Uterus (tissue), 4 donors: ENCODE measurements around the gene MUC22. TPM values are rescaled to one million over a fixed set of nuclear protein-coding genes. Genes with fewer than 3 reads are reported as not detected.
"Not testable (repeated sequence)": the region's sequence is repeated elsewhere in the genome, so short reads cannot be mapped to it uniquely, and the experiment has no call there.

Experiments used
- DNase-seq, 2 donors: peaks; one replicate each; pipeline ENCODE4 v3.0.0-alpha.2; 2019 to 2020
- H3K27ac ChIP-seq, 2 donors: fragments of 200-600 bp; sonication (generic); 1 replicate in 1 of 2; 2 replicates in 1 of 2; pipeline ENCODE4 v1.5.1; 2016 to 2018
- H3K27me3 ChIP-seq, 2 donors: fragments of 200-600 bp; sonication (generic); one replicate each; pipeline ENCODE4 v1.5.1; 2018 to 2019; ENCODE audit warnings: control low read depth in 1 of 2
- H3K36me3 ChIP-seq, 2 donors: fragments of 200-600 bp; sonication (generic); one replicate each; pipeline ENCODE4 v1.5.1; 2019; ENCODE audit warnings: control low read depth in 1 of 2
- H3K4me1 ChIP-seq, 2 donors: fragments of 200-600 bp; sonication (generic); one replicate each; pipeline ENCODE4 v1.5.1; 2018 to 2019; ENCODE audit warnings: control low read depth in 1 of 2
- H3K4me3 ChIP-seq, 2 donors: fragments of 200-600 bp; sonication (generic); 1 replicate in 1 of 2; 2 replicates in 1 of 2; pipeline ENCODE4 v1.5.1; 2018 to 2019; ENCODE audit warnings: mild to moderate bottlenecking in 1 of 2
- H3K9me3 ChIP-seq, 2 donors: fragments of 200-600 bp; sonication (generic); one replicate each; pipeline ENCODE4 v1.5.1; 2019; ENCODE audit warnings: control low read depth in 1 of 2
- POLR2A ChIP-seq, 2 donors: fragments of 450-650 bp; IDR thresholded peaks; one replicate each; pipeline ENCODE4 v1.6.1; 2016; ENCODE audit warnings: antibody characterized with exemption in 2 of 2, mild to moderate bottlenecking in 1 of 2, moderate library complexity in 1 of 2
- intact Hi-C: fragments of 100-400 bp; cut with DNase I; formaldehyde crosslinking; loops from one replicate; pipeline ENCODE4 v1.15.1; 2023; ENCODE audit warnings: low total_unique reads
- total RNA-seq, 4 donors: library from RNA; depleted of rRNA in 3 of 4; stranded (reverse); fragments of >200 nt in 3 of 4; gene quantifications; one replicate each; pipeline versions ENCODE4 v1.1.0 to v1.2.4, GENCODE V29; 2014 to 2023
- TF ChIP-seq, protein P1 (sequence below), 4 experiments: fragments of 200-600 bp in 2 of 4; fragments of 450-650 bp in 2 of 4; sonication (generic) in 2 of 4; IDR thresholded peaks; one replicate each; pipeline ENCODE4 v1.5.1; 2016 to 2019; ENCODE audit warnings: antibody characterized with exemption in 4 of 4, mild to moderate bottlenecking in 2 of 4, moderate library complexity in 1 of 4
- donor health status: DM: yes; HTN: yes; CAD: no.

MUC22 gene
- total RNA-seq, 4 donors from 2014 or later, result not detected

DNA sequence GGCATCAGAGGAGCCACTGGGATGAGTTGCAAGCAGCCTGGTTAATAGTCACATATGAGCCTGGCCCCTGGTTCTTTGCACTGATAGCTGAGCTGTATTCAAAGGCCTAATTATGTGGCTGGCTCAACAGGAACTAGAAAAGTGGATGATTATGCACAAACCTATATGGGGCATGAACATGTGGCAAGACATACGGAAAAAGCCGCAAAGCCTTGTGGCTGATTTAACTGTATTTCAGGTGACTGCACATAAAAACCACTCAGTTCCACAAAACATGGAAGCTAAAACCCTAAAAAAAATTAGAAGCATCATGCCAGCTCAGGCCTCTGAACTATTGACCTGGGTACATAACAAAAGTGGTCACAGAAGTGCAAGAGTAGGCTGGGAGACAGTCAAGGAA, 13.0 kb upstream of the MUC22 start:
- no peak overlapping the region for H3K4me3 ChIP-seq
- H3K4me1 ChIP-seq, result no peaks in the 10 kb centered on the region
- no peaks in the 10 kb centered on the region for H3K36me3 ChIP-seq
- no peak overlapping the region for H3K27ac ChIP-seq
- no peaks in the 10 kb centered on the region for H3K9me3 ChIP-seq
- no peak for DNase-seq
- no peak for TF ChIP-seq POLR2A (IDR thresholded peaks at IDR 0.05)
- TF ChIP-seq, protein P1, sequence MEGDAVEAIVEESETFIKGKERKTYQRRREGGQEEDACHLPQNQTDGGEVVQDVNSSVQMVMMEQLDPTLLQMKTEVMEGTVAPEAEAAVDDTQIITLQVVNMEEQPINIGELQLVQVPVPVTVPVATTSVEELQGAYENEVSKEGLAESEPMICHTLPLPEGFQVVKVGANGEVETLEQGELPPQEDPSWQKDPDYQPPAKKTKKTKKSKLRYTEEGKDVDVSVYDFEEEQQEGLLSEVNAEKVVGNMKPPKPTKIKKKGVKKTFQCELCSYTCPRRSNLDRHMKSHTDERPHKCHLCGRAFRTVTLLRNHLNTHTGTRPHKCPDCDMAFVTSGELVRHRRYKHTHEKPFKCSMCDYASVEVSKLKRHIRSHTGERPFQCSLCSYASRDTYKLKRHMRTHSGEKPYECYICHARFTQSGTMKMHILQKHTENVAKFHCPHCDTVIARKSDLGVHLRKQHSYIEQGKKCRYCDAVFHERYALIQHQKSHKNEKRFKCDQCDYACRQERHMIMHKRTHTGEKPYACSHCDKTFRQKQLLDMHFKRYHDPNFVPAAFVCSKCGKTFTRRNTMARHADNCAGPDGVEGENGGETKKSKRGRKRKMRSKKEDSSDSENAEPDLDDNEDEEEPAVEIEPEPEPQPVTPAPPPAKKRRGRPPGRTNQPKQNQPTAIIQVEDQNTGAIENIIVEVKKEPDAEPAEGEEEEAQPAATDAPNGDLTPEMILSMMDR (IDR thresholded peaks at IDR 0.05), result no peak
- no peaks in the 10 kb centered on the region for H3K27me3 ChIP-seq
- intact Hi-C loops, result no loop called here

DNA sequence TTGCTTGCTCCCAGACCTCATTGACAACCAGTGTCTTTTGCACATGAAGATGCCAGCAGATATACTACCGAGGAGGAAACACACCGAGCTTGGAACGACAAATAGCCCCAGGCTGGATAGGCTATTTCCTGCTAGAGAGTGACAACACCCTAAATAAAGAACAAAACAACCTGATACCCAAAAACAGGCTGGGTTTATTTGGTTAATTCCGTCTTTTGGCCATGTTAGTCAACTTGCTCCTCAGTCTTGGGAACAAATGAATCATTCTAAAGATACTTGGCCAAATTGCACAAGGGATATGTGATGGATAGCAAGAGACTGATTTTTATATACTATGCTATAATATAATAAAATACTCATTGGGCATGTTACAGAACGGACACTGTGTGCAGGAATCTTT, 11.5 kb upstream of the MUC22 start:
- intact Hi-C loops, result no loop called here
- Histone ChIP-seq H3K9me3 (no peaks in the 10 kb centered on the region), H3K36me3 (no peaks in the 10 kb centered on the region), H3K4me1 (no peaks in the 10 kb centered on the region), H3K4me3 (no peak overlapping the region), H3K27me3 (no peaks in the 10 kb centered on the region), H3K27ac (no peak overlapping the region)
- TF ChIP-seq POLR2A (IDR thresholded peaks at IDR 0.05), result no peak
- TF ChIP-seq, protein P1 (IDR thresholded peaks at IDR 0.05), result no peak
- DNase-seq, result no peak

DNA sequence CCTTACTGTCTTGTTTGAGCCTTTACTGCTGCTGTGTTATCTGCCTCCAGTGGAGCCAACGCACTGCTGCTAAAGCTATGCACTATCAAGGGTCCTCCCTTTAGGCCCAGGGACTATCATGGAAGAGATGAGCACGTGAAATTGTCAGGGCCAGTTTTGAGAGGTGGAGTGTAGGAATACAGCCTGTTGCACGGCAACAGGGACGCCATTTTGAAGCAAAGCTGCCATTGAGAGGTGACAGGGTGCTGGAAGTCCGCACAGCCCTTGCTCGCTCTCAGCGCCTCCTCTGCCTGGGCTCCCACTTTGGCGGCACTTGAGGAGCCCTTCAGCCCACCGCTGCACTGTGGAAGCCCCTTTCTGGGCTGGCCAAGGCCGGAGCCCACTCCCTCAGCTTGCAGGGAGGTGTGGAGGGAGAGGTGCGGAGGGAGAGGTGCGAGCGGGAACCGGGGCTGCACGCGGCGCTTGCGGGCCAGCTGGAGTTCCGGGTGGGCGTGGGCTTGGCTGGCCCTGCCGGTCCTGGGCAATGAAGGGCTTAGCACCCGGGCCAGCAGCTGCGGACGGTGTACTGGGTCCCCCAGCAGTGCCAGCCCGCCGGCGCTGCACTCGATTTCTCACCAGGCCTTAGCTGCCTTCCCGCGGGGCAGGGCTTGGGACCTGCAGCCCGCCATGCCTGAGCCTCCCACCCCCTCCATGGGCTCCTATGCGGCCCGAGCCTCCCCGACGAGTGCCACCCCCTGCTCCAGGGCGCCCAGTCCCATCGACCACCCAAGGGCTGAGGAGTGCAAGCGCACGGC, 10.0 kb upstream of the MUC22 start:
- H3K27me3 ChIP-seq, DNase-seq, intact Hi-C loops: not testable (repeated sequence)

DNA sequence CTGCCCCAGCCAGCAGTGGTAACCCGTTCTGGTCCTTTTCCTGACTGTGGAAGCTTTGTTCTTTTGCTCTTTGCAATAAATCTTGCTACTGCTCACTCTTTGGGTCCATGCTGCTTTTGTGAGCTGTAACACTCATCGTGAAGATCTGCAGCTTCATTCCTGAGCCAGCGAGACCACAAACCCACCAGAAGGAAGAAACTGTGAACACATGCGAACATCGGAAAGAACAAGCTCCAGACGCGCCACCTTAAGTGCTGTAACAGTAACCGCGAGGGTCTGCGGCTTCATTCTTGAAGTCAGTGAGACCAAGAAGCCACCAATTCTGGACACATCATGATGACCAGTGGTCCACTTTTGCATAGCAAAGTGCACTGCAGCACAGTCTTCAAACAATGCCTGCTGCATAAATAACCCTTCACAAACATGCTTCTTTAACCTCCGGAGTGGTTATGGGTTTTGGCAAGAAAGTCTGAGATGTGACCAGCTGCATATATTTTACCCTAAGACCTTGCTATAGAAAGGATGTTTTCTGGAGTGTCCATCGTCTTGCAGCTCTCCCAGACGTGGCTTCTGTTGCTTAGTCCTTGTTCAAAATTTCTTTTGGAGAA, 8.9 kb upstream of the MUC22 start:
- Histone ChIP-seq H3K9me3 (no peaks in the 10 kb centered on the region), H3K4me3 (no peak overlapping the region), H3K27me3 (no peaks in the 10 kb centered on the region), H3K27ac (no peak overlapping the region), H3K36me3 (no peaks in the 10 kb centered on the region), H3K4me1 (no peaks in the 10 kb centered on the region)
- DNase-seq, result no peak
- intact Hi-C loops, result no loop called here
- no peak for TF ChIP-seq POLR2A (IDR thresholded peaks at IDR 0.05)
- TF ChIP-seq, protein P1 (IDR thresholded peaks at IDR 0.05), result no peak

More for the DNA sequence above, 10.0 kb upstream of the MUC22 start:
- not testable (repeated sequence) for H3K4me1 ChIP-seq, H3K9me3 ChIP-seq, H3K36me3 ChIP-seq, H3K27ac ChIP-seq, H3K4me3 ChIP-seq

DNA sequence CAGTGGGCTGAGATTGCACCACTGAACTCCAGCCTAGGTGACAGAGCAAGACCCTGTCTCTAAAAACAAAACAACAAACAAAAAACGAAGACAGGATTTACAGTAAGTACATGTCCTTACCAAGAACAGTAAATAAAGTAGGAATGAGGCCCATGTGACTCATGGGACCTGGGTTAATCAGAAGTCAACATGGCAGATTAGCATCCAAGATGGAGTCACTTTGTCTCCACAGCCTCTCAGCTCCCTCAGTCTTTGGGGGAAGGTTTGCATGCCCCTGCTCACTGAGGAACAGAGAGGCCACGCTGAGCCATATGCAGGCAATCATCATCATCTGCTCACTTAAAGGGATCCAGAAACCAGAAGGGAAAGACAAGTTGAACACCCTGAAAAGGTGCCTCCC, 7.8 kb upstream of the MUC22 start:
- Histone ChIP-seq H3K27me3 (no peaks in the 10 kb centered on the region), H3K4me3 (no peak overlapping the region), H3K4me1 (no peaks in the 10 kb centered on the region), H3K9me3 (no peaks in the 10 kb centered on the region), H3K27ac (no peak overlapping the region), H3K36me3 (no peaks in the 10 kb centered on the region)
- no peak for DNase-seq
- TF ChIP-seq POLR2A (IDR thresholded peaks at IDR 0.05), result no peak
- TF ChIP-seq, protein P1 (IDR thresholded peaks at IDR 0.05), result no peak
- intact Hi-C loops, result no loop called here
